ENCODE results near the gene CCNY. TPM values are rescaled to one million over a fixed set of nuclear protein-coding genes. Genes with fewer than 3 reads are reported as not detected.
"Not testable (repeated sequence)": the region's sequence is repeated elsewhere in the genome, so short reads cannot be mapped to it uniquely, and the experiment has no call there.

Gene CCNY
- polyA plus RNA-seq (ENCODE audit: insufficient read length) = 111 TPM
- long read RNA-seq, donor 1, full-length matches to known transcripts = 25 of 25 reads
- long read RNA-seq, donor 1, partial matches to known transcripts = 0 of 25 reads
- long read RNA-seq, donor 1, other reads (novel, unspliced or antisense) = 0 of 25 reads
- long read RNA-seq, donor 2, transcript CCNY-203 (10 exons, 3,960 nt) = major isoform, 33 of 47 reads
- long read RNA-seq, donor 2, partial matches to known transcripts = 14 of 47 reads
- long read RNA-seq, donor 2, other reads (novel, unspliced or antisense) = 0 of 47 reads
- long read RNA-seq, donor 3, transcript CCNY-203 (10 exons, 3,960 nt) = major isoform, 12 of 12 reads
- long read RNA-seq, donor 3, partial matches to known transcripts = 0 of 12 reads
- long read RNA-seq, donor 3, other reads (novel, unspliced or antisense) = 0 of 12 reads
- long read RNA-seq, donor 4 = 0 reads
- long read RNA-seq, donor 5, transcript CCNY-203 (10 exons, 3,960 nt) = major isoform, 30 of 39 reads
- long read RNA-seq, donor 5, partial matches to known transcripts = 9 of 39 reads
- long read RNA-seq, donor 5, other reads (novel, unspliced or antisense) = 0 of 39 reads
- long read RNA-seq, donor 6, transcript CCNY-203 (10 exons, 3,960 nt) = major isoform, 18 of 56 reads
- long read RNA-seq, donor 6, partial matches to known transcripts = 38 of 56 reads
- long read RNA-seq, donor 6, other reads (novel, unspliced or antisense) = 0 of 56 reads
- long read RNA-seq, donor 7, transcript CCNY-203 (10 exons, 3,960 nt) = major isoform, 33 of 49 reads
- long read RNA-seq, donor 7, partial matches to known transcripts = 16 of 49 reads
- long read RNA-seq, donor 7, other reads (novel, unspliced or antisense) = 0 of 49 reads
- long read RNA-seq, donor 8, transcript CCNY-203 (10 exons, 3,960 nt) = major isoform, 5 of 5 reads
- long read RNA-seq, donor 8, partial matches to known transcripts = 0 of 5 reads
- long read RNA-seq, donor 8, other reads (novel, unspliced or antisense) = 0 of 5 reads

GRCh38 chr10:35336084-35336831 is at the start of gene CCNY:
TSS of gene CCNY (plus strand) at chr10:35336509. CDS start at chr10:35337054, 545 bp downstream.
- DNase-seq = peak; percentile 71

- DNase-seq = no peak
Observed at GRCh38 chr10:35289198-35289597, 47.1 kb upstream of the CCNY start.

GRCh38 chr10:35294506-35294905 is 41.8 kb upstream of the CCNY start:
- no peak for DNase-seq

GRCh38 chr10:35299016-35299415 is 37.3 kb upstream of the CCNY start:
- no peak for DNase-seq

- no peak for DNase-seq
Observed at GRCh38 chr10:35300063-35300699, 36.1 kb upstream of the CCNY start.

- DNase-seq = no peak
Observed at GRCh38 chr10:35304649-35305048, 31.7 kb upstream of the CCNY start.

- no peak for DNase-seq
Observed at GRCh38 chr10:35306852-35307251, 29.5 kb upstream of the CCNY start.

- DNase-seq = no peak
Observed at GRCh38 chr10:35307297-35307696, 29.0 kb upstream of the CCNY start.

- no peak for DNase-seq
Observed at GRCh38 chr10:35308809-35309208, 27.5 kb upstream of the CCNY start.

- DNase-seq = not testable (repeated sequence)
Observed at GRCh38 chr10:35314142-35314541, 22.2 kb upstream of the CCNY start.

- not testable (repeated sequence) for DNase-seq
Observed at GRCh38 chr10:35315235-35315634, 21.1 kb upstream of the CCNY start.

GRCh38 chr10:35316218-35316967 is 19.9 kb upstream of the CCNY start:
- DNase-seq = no peak

GRCh38 chr10:35318551-35318950 is 17.8 kb upstream of the CCNY start:
- no peak for DNase-seq

GRCh38 chr10:35320341-35320740 is 16.0 kb upstream of the CCNY start:
- DNase-seq = no peak

GRCh38 chr10:35322636-35323035 is 13.7 kb upstream of the CCNY start:
- DNase-seq = no peak

- no peak for DNase-seq
Observed at GRCh38 chr10:35324196-35324595, 12.1 kb upstream of the CCNY start.

GRCh38 chr10:35326466-35327235 is 9.7 kb upstream of the CCNY start:
- DNase-seq = no peak

- no peak for DNase-seq
Observed at GRCh38 chr10:35327790-35328403, 8.4 kb upstream of the CCNY start.

- no peak for DNase-seq
Observed at GRCh38 chr10:35328404-35329037, 7.8 kb upstream of the CCNY start.
